Neural cell (in vitro differentiated cells): ENCODE results near the gene LTBP1.

ENCODE experiments used
- CTCF ChIP-seq: fragments of 450-650 bp; IDR thresholded peaks from 2 replicates; pipeline ENCODE4 v1.5.1; 2014; ENCODE audit warnings: antibody characterized with exemption, mild to moderate bottlenecking, moderate library complexity; ENCODE audit not compliant: poor library complexity, severe bottlenecking
- POLR2AphosphoS5 ChIP-seq: IDR thresholded peaks from 2 replicates; pipeline ENCODE4 v1.6.1; 2012

- TF ChIP-seq CTCF (no peak), POLR2AphosphoS5 (no peak)
These were observed 412.1 kb downstream of the LTBP1 start for GRCh38 chr2:33358878-33359277.
